ENCODE results near the gene HGD.

DNA sequence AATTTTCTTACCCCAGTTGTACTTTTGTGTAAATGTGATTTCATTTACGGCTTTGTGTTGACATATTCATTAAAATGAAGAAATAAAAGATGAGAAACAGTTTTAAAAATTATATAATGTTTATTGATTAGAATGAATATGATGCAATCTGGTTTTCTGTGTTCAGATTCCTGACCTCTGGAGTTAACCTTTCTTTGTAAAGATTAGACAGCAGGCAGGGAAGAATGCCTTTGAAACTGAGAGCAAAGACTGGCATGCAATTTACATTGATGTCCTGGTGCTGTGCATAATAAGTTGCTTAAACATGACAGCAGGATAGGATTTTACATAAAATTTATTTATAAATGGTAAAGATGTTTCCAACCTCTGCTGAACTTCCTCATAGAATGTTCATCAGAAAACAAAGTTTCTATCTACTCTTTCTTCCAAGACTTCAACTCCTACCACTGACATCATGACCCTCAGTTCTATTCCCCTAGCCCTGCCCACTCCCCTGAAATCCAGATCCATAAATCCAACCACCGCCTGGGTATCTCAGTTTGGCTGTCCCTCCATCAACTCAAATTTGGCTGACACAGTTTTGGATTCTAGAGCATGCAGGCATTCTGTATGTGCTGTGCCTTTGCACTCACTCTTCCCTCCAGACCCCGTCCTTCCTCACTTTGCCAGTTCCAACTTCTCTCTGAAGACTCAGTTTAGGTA lies 1.7 kb downstream of the HGD start:
- no peak for TF ChIP-seq SUZ12 (IDR thresholded peaks at IDR 0.05; ENCODE audit: extremely low read depth, insufficient read depth, insufficient read length)
- TF ChIP-seq ZNF274 (IDR thresholded peaks at IDR 0.05; ENCODE audit: low read depth, low read length): no peak
